Nephron progenitor cell (in vitro differentiated cells): ENCODE results near the gene DTNB.

ENCODE experiments used
- DNase-seq: peaks from one replicate; pipeline ENCODE4 v3.0.0; 2021
- H3K27ac Mint-ChIP-seq: 2 replicates; pipeline ENCODE4 v1.8.0; 2021; ENCODE audit warnings: mild to moderate bottlenecking, moderate library complexity, mixed read lengths
- H3K27me3 Mint-ChIP-seq: 2 replicates; pipeline ENCODE4 v1.8.0; 2021; ENCODE audit warnings: mild to moderate bottlenecking, low read depth, mixed read lengths; ENCODE audit not compliant: poor library complexity
- H3K36me3 Mint-ChIP-seq: 2 replicates; pipeline ENCODE4 v1.8.0; 2021; ENCODE audit warnings: low read depth, mixed read lengths
- H3K4me1 Mint-ChIP-seq: 2 replicates; pipeline ENCODE4 v1.8.0; 2021; ENCODE audit warnings: mixed read lengths
- H3K4me3 Mint-ChIP-seq: 2 replicates; pipeline ENCODE4 v1.8.0; 2021; ENCODE audit warnings: mild to moderate bottlenecking, moderate library complexity, mixed read lengths
- H3K9me3 Mint-ChIP-seq: 2 replicates; pipeline ENCODE4 v1.8.0; 2021; ENCODE audit warnings: mild to moderate bottlenecking, moderate library complexity, mixed read lengths
- CTCF ChIP-seq: fragments of 200-600 bp; sonication (generic); IDR thresholded peaks from 2 replicates; pipeline ENCODE4 v1.5.0; 2021; ENCODE audit warnings: antibody characterized with exemption

DTNB gene

DNA sequence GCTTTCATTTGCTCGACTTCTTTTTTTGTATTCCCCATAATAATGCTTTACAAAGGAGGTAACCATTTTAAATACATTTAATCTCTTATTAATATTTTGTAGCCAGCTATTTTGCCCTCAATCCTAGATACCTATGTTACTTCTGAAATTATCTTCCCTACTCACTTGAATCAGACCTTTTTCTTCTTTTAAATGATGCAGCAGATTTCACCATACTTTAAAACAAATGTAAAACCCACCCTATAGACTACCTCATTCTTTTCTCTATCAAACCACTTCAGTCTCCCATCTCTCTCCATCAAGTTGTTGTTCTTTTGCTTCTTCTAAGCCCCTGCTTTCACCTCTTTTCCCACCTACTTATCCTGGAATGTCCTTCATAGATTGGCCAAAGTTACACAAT lies 180.2 kb downstream of the DTNB start:
- Mint-ChIP-seq H3K9me3 (no peaks in the 10 kb centered on the region), H3K36me3 (peaks cover 2% of the 10 kb centered on the region), H3K27ac (no peak overlapping the region), H3K4me3 (no peak overlapping the region), H3K27me3 (no peaks in the 10 kb centered on the region), H3K4me1 (peaks cover 7% of the 10 kb centered on the region)
- TF ChIP-seq CTCF: no peak
- no peak for DNase-seq

GRCh38 chr2:25492726-25493125 lies 180.7 kb downstream of the DTNB start:
- TF ChIP-seq CTCF: no peak
- DNase-seq: no peak
- H3K27ac Mint-ChIP-seq: no peak overlapping the region
- no peaks in the 10 kb centered on the region for H3K9me3 Mint-ChIP-seq
- H3K4me3 Mint-ChIP-seq: no peak overlapping the region
- peaks cover 7% of the 10 kb centered on the region for H3K4me1 Mint-ChIP-seq
- peaks cover 5% of the 10 kb centered on the region for H3K36me3 Mint-ChIP-seq
- H3K27me3 Mint-ChIP-seq: no peaks in the 10 kb centered on the region

GRCh38 chr2:25491966-25492532 lies 181.3 kb downstream of the DTNB start:
- H3K27me3 Mint-ChIP-seq: no peaks in the 10 kb centered on the region
- no peak overlapping the region for H3K4me3 Mint-ChIP-seq
- no peak for TF ChIP-seq CTCF
- H3K27ac Mint-ChIP-seq: no peak overlapping the region
- H3K9me3 Mint-ChIP-seq: no peaks in the 10 kb centered on the region
- no peak for DNase-seq
- H3K4me1 Mint-ChIP-seq: peaks cover 7% of the 10 kb centered on the region
- H3K36me3 Mint-ChIP-seq: peaks cover 5% of the 10 kb centered on the region

DNA sequence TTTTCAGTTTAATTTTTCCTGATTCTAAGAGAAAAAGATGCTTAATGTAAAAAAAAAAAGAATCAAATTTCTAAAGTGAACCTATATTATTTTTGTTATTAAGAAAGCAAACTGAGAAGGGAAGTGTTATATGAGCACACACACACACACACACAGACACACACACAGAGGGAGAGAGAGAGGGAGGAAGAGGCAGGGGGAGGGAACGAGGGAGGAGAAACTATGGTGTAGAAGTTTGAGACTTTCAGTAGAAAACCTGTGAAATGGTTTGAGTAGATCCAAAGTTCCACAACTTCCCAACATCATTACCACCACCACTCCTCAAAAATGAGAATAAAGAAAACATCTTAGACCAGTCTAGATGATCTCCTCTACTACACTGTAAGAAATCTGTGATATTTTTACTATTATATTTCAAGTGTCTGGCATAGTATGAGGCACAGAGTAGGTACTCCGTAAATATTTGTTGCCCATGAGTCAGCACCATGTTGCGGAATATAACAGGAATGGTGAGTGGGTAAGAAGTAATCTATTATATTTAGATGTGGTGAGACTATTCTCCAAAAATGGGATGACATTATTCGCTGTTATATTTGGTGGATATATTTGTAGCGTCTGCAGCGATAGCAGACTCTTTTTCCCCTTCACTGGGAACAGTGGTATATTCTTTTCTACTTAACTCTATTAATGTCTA lies 182.2 kb downstream of the DTNB start:
- peaks cover 5% of the 10 kb centered on the region for H3K36me3 Mint-ChIP-seq
- H3K27me3 Mint-ChIP-seq: no peaks in the 10 kb centered on the region
- H3K4me3 Mint-ChIP-seq: no peak overlapping the region
- no peak overlapping the region for H3K27ac Mint-ChIP-seq
- no peak for DNase-seq
- H3K4me1 Mint-ChIP-seq: peaks cover 7% of the 10 kb centered on the region
- no peaks in the 10 kb centered on the region for H3K9me3 Mint-ChIP-seq
- TF ChIP-seq CTCF: no peak

GRCh38 chr2:25490217-25490616 lies 183.2 kb downstream of the DTNB start:
- H3K4me3 Mint-ChIP-seq: no peak overlapping the region
- no peaks in the 10 kb centered on the region for H3K9me3 Mint-ChIP-seq
- H3K27me3 Mint-ChIP-seq: no peaks in the 10 kb centered on the region
- no peak for TF ChIP-seq CTCF
- no peak for DNase-seq
- H3K27ac Mint-ChIP-seq: peak overlapping the region; percentile 38
- peaks cover 7% of the 10 kb centered on the region for H3K4me1 Mint-ChIP-seq
- H3K36me3 Mint-ChIP-seq: peaks cover 5% of the 10 kb centered on the region

GRCh38 chr2:25489631-25490030 lies 183.7 kb downstream of the DTNB start:
- no peak for DNase-seq

More at GRCh38 chr2:25489631-25490030, 183.7 kb downstream of the DTNB start:
- Mint-ChIP-seq H3K36me3 (peaks cover 5% of the 10 kb centered on the region), H3K9me3 (no peaks in the 10 kb centered on the region), H3K4me3 (no peak overlapping the region), H3K27ac (no peak overlapping the region), H3K27me3 (no peaks in the 10 kb centered on the region), H3K4me1 (peaks cover 7% of the 10 kb centered on the region)
- no peak for TF ChIP-seq CTCF
